ENCODE results near the gene ACOT13. TPM values are rescaled to one million over a fixed set of nuclear protein-coding genes. Genes with fewer than 3 reads are reported as not detected.
"Not testable (repeated sequence)": the region's sequence is repeated elsewhere in the genome, so short reads cannot be mapped to it uniquely, and the experiment has no call there.

The ACOT13 gene
- total and polyA plus RNA-seq, 2 donors (not counting 1 experiment from before 2014, with no cell fraction given) = 3.6 to 6.6 TPM

- 100% methylated on average over 1 of the region's 1 CpG for WGBS (ENCODE audit: insufficient coverage)
- intact Hi-C loops (cut with micrococcal nuclease) = no loop called here
- Histone ChIP-seq H3K27me3 (replicated peaks in 1 of 4; ENCODE audit: control extremely low read depth in 1 of 4, control insufficient read depth in 3 of 4, insufficient read depth in 4 of 4, low read length in 3 of 4) (no peaks in the 10 kb centered on the region), H3K9me3 (ENCODE audit: control extremely low read depth in 1 of 3, control insufficient read depth in 2 of 3, insufficient read depth in 1 of 3, low read length in 2 of 3) (peaks cover 0 to 22% (median 11%) of the 10 kb centered on the region in 3 donors), H3K79me2 (ENCODE audit: control insufficient read depth, insufficient read depth, low read length) (no peaks in the 10 kb centered on the region), H3K36me3 (replicated peaks in 1 of 2; ENCODE audit: control extremely low read depth in 1 of 2, control insufficient read depth in 1 of 2, extremely low read depth in 1 of 2, insufficient read depth in 2 of 2, low read length in 1 of 2) (no peaks in the 10 kb centered on the region), H3K4me3 (ENCODE audit: control extremely low read depth in 1 of 5, extremely low read depth in 1 of 5, insufficient read depth in 1 of 5, low read depth in 2 of 5, low read length in 4 of 5) (no peak overlapping the region), H3K27ac (ENCODE audit: low read length in 2 of 2) (no peak overlapping the region), H3K4me2 (replicated peaks; ENCODE audit: low read depth, low read length, poor library complexity, severe bottlenecking) (no peak overlapping the region), H4K20me1 (ENCODE audit: control insufficient read depth, insufficient read depth, low read length, poor library complexity, severe bottlenecking) (no peaks in the 10 kb centered on the region), H3K9ac (ENCODE audit: low read length) (no peak overlapping the region), H2AFZ (ENCODE audit: insufficient read depth, low read depth, low read length, poor library complexity, severe bottlenecking) (no peak overlapping the region), H3K4me1 (ENCODE audit: control insufficient read depth in 2 of 2, insufficient read depth in 2 of 2, low read length in 2 of 2) (no peaks in the 10 kb centered on the region)
- POLR2A ChIA-PET = interaction anchor here (0.6 kb wide), 1 partner anchor 11 kb away, joined by 5 read pairs; no protein-coding TSS in a partner anchor
- H3K27ac Mint-ChIP-seq = no peak overlapping the region
- H3K4me3 Mint-ChIP-seq = no peak overlapping the region
- CTCF ChIA-PET = no interaction called here
- DNase-seq = no peak
- TF ChIP-seq EZH2 (IDR thresholded peaks at IDR 0.05; ENCODE audit: borderline replicate concordance, insufficient read depth, low read depth, low read length, poor library complexity, severe bottlenecking) = no peak
- TF ChIP-seq CTCF (IDR thresholded peaks at IDR 0.05) = no peak
- peaks cover 6% of the 10 kb centered on the region for H3K27me3 Mint-ChIP-seq
- peaks cover 2% of the 10 kb centered on the region for H3K4me1 Mint-ChIP-seq
- ATAC-seq (ENCODE audit: low read depth) = no peak
- H3K9me3 Mint-ChIP-seq (ENCODE audit: insufficient read depth) = peaks cover 7% of the 10 kb centered on the region
Observed at GRCh38 chr6:24734166-24734565, 67.3 kb downstream of the ACOT13 start.

- POLR2A ChIA-PET = interaction anchor here (0.6 kb wide), 1 partner anchor 11 kb away, joined by 5 read pairs; no protein-coding TSS in a partner anchor
- DNase-seq; H3K4me2 ChIP-seq (replicated peaks; ENCODE audit: low read depth, low read length, poor library complexity, severe bottlenecking); H3K79me2 ChIP-seq (ENCODE audit: control insufficient read depth, insufficient read depth, low read length); ATAC-seq (ENCODE audit: low read depth); H3K27me3 ChIP-seq (replicated peaks in 1 of 4; ENCODE audit: control extremely low read depth in 1 of 4, control insufficient read depth in 3 of 4, insufficient read depth in 4 of 4, low read length in 3 of 4); H3K4me3 ChIP-seq (ENCODE audit: control extremely low read depth in 1 of 5, extremely low read depth in 1 of 5, insufficient read depth in 1 of 5, low read depth in 2 of 5, low read length in 4 of 5); H3K9ac ChIP-seq (ENCODE audit: low read length); H3K27ac Mint-ChIP-seq; H4K20me1 ChIP-seq (ENCODE audit: control insufficient read depth, insufficient read depth, low read length, poor library complexity, severe bottlenecking); H3K4me1 Mint-ChIP-seq; H3K36me3 ChIP-seq (replicated peaks in 1 of 2; ENCODE audit: control extremely low read depth in 1 of 2, control insufficient read depth in 1 of 2, extremely low read depth in 1 of 2, insufficient read depth in 2 of 2, low read length in 1 of 2); H3K4me1 ChIP-seq (ENCODE audit: control insufficient read depth in 2 of 2, insufficient read depth in 2 of 2, low read length in 2 of 2); H3K27me3 Mint-ChIP-seq; H3K9me3 Mint-ChIP-seq (ENCODE audit: insufficient read depth); H3K27ac ChIP-seq (ENCODE audit: low read length in 2 of 2); H2AFZ ChIP-seq (ENCODE audit: insufficient read depth, low read depth, low read length, poor library complexity, severe bottlenecking); H3K4me3 Mint-ChIP-seq; intact Hi-C loops (cut with micrococcal nuclease): not testable (repeated sequence)
- 100% methylated on average over 3 of the region's 4 CpGs for WGBS (ENCODE audit: insufficient coverage)
- CTCF ChIA-PET = interaction anchor here (2.0 kb wide), 1 partner anchor 154 kb away, joined by 8 read pairs; no protein-coding TSS in a partner anchor
- H3K9me3 ChIP-seq (ENCODE audit: control extremely low read depth in 1 of 3, control insufficient read depth in 2 of 3, insufficient read depth in 1 of 3, low read length in 2 of 3) = peaks cover 0 to 22% (median 11%) of the 10 kb centered on the region in 3 donors
Observed at GRCh38 chr6:24734710-24735109, 67.8 kb downstream of the ACOT13 start.
